Suprapubic skin (tissue), 3 donors: ENCODE data around the gene KDM4B.

Experiments used
- POLR2AphosphoS5 ChIP-seq, 3 donors: sonication (generic); formaldehyde crosslinking; IDR thresholded peaks; one replicate each; pipeline ENCODE4 v1.6.1; 2017; ENCODE audit warnings: antibody characterized with exemption in 3 of 3
- TF ChIP-seq, protein P1 (sequence below), 2 donors: fragments of 200-600 bp in 1 of 2; fragments of 450-650 bp in 1 of 2; sonication (generic) in 1 of 2; IDR thresholded peaks; one replicate each; pipeline ENCODE4 v1.5.1; 2016 to 2019; ENCODE audit warnings: antibody characterized with exemption in 2 of 2, mild to moderate bottlenecking in 1 of 2, moderate library complexity in 1 of 2

GRCh38 chr19:5104871-5105351, 136.0 kb downstream of the KDM4B start:
- TF ChIP-seq, protein P1, sequence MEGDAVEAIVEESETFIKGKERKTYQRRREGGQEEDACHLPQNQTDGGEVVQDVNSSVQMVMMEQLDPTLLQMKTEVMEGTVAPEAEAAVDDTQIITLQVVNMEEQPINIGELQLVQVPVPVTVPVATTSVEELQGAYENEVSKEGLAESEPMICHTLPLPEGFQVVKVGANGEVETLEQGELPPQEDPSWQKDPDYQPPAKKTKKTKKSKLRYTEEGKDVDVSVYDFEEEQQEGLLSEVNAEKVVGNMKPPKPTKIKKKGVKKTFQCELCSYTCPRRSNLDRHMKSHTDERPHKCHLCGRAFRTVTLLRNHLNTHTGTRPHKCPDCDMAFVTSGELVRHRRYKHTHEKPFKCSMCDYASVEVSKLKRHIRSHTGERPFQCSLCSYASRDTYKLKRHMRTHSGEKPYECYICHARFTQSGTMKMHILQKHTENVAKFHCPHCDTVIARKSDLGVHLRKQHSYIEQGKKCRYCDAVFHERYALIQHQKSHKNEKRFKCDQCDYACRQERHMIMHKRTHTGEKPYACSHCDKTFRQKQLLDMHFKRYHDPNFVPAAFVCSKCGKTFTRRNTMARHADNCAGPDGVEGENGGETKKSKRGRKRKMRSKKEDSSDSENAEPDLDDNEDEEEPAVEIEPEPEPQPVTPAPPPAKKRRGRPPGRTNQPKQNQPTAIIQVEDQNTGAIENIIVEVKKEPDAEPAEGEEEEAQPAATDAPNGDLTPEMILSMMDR (IDR thresholded peaks at IDR 0.05) = no peak
- no peak for TF ChIP-seq POLR2AphosphoS5 (IDR thresholded peaks at IDR 0.05)
